Activated CD4-positive, alpha-beta memory T cell treated with anti-CD3 and anti-CD28 coated beads, Interleukin-2, amount 10 ng/mL, durations not matched to agents 7 days and 5 days (primary cell): ENCODE data around the gene SGSM2. TPM values are rescaled to one million over a fixed set of nuclear protein-coding genes. Genes with fewer than 3 reads are reported as not detected.
A peak's percentile ranks its signal among the peaks of the same experiment; 100 is the strongest.
"Not testable (repeated sequence)": the region's sequence is repeated elsewhere in the genome, so short reads cannot be mapped to it uniquely, and the experiment has no call there.

Source experiments
- CTCF ChIA-PET: fragments of 350-600 bp; sonication (Branson Sonifier 250); formaldehyde crosslinking; loops from one replicate; lab custom pipeline; 2021; ENCODE audit warnings: antibody characterized with exemption, inconsistent platforms; lab: Charles Lee
- POLR2A ChIA-PET: fragments of 350-600 bp; sonication (Branson Sonifier 250); formaldehyde crosslinking; loops from one replicate; lab custom pipeline; 2021; ENCODE audit warnings: antibody characterized with exemption; lab: Charles Lee
- DNase-seq: peaks from one replicate; pipeline ENCODE4 v3.0.0-alpha.2; 2020
- H3K27ac Mint-ChIP-seq: one replicate; pipeline ENCODE4 v1.8.0; 2021; ENCODE audit warnings: mild to moderate bottlenecking, mixed read lengths
- H3K27me3 Mint-ChIP-seq: one replicate; pipeline ENCODE4 v1.8.0; 2021; ENCODE audit warnings: mixed read lengths
- H3K36me3 Mint-ChIP-seq: one replicate; pipeline ENCODE4 v1.8.0; 2021; ENCODE audit warnings: low read depth, mixed read lengths
- H3K4me1 Mint-ChIP-seq: one replicate; pipeline ENCODE4 v1.8.0; 2021; ENCODE audit warnings: mixed read lengths
- H3K4me3 Mint-ChIP-seq: one replicate; pipeline ENCODE4 v1.8.0; 2021; ENCODE audit warnings: mild to moderate bottlenecking, mixed read lengths
- H3K9me3 Mint-ChIP-seq: one replicate; pipeline ENCODE4 v1.8.0; 2021; ENCODE audit warnings: mixed read lengths
- total RNA-seq, 2 experiments: library from RNA; stranded (reverse); gene quantifications; one replicate each; pipeline ENCODE4 v1.2.3, GENCODE V29; 2021

The SGSM2 gene
- total RNA-seq, 2 experiments from 2014 or later, result 45.4 to 49.4 TPM

- H3K4me3 Mint-ChIP-seq, result no peak overlapping the region
- peaks cover 4% of the 10 kb centered on the region for H3K36me3 Mint-ChIP-seq
- no peak for DNase-seq
- no peaks in the 10 kb centered on the region for H3K9me3 Mint-ChIP-seq
- no peaks in the 10 kb centered on the region for H3K27me3 Mint-ChIP-seq
- peaks cover 7% of the 10 kb centered on the region for H3K4me1 Mint-ChIP-seq
- no peak overlapping the region for H3K27ac Mint-ChIP-seq
- POLR2A ChIA-PET, result no interaction called here
- CTCF ChIA-PET, result no interaction called here
Measured at GRCh38 chr17:2312736-2313135, 24.6 kb upstream of the SGSM2 start.

DNA sequence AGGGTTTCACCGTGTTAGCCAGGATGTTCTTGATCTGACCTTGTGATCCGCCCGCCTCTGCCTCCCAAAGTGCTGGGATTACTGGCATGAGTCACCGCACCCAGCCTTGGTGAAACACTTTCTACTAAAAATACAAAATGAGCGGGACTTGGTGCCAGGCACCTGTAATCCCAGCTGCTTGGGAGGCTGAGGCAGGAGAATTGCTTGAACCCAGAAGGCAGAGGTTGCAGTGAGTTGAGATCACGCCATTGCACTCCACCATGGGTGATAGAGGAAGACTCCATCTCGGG, 20.4 kb upstream of the SGSM2 start:
- POLR2A ChIA-PET, H3K27me3 Mint-ChIP-seq, H3K9me3 Mint-ChIP-seq, H3K27ac Mint-ChIP-seq, DNase-seq, H3K4me1 Mint-ChIP-seq, H3K4me3 Mint-ChIP-seq: not testable (repeated sequence)
- peaks cover 19% of the 10 kb centered on the region for H3K36me3 Mint-ChIP-seq
- CTCF ChIA-PET, result interaction anchor here (0.7 kb wide), 1 partner anchor 34 kb away, joined by 5 read pairs; no protein-coding TSS in a partner anchor

- no peaks in the 10 kb centered on the region for H3K9me3 Mint-ChIP-seq
- H3K27me3 Mint-ChIP-seq, result no peaks in the 10 kb centered on the region
- ChIA-PET POLR2A (interaction anchor here (0.6 to 1.1 kb wide), 3 partner anchors 13 to 1727 kb away, joined by 3 to 5 read pairs (median 3); no protein-coding TSS in a partner anchor), CTCF (interaction anchor here (1.0 to 1.7 kb wide), 2 partner anchors 13 to 36 kb away, joined by 3 read pairs; no protein-coding TSS in a partner anchor)
- no peak for DNase-seq
- peaks cover 2% of the 10 kb centered on the region for H3K4me1 Mint-ChIP-seq
- peaks cover 25% of the 10 kb centered on the region for H3K36me3 Mint-ChIP-seq
- H3K4me3 Mint-ChIP-seq, result no peak overlapping the region
- H3K27ac Mint-ChIP-seq, result no peak overlapping the region
Measured at GRCh38 chr17:2317796-2318195, 19.5 kb upstream of the SGSM2 start.

- Mint-ChIP-seq H3K9me3 (no peaks in the 10 kb centered on the region), H3K27me3 (no peaks in the 10 kb centered on the region), H3K36me3 (peaks cover 37% of the 10 kb centered on the region), H3K4me3 (no peak overlapping the region), H3K27ac (no peak overlapping the region), H3K4me1 (peaks cover 2% of the 10 kb centered on the region)
- DNase-seq, result no peak
- CTCF ChIA-PET, result interaction anchor here (1.7 kb wide), 1 partner anchor 35 kb away, joined by 3 read pairs; no protein-coding TSS in a partner anchor
- POLR2A ChIA-PET, result no interaction called here
Measured at GRCh38 chr17:2319051-2319450, 18.2 kb upstream of the SGSM2 start.

DNA sequence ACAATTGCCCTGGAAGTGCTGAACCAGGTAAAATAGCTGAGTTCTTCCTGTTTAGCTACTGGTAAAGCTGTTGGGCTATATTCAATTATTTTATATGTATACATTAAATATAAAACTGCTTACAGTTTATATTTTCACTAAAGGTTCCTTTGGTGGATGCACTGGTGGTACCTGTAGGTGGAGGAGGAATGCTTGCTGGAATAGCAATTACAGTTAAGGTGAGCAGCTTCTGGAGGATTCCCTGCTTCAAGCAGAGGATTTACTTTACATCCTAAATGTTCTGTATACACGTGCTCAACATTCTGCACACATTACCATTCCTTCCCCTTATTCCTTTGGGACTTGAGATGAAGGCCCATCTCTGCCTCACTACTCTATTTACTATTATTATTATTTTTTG, 15.9 kb upstream of the SGSM2 start:
- DNase-seq, result no peak
- peaks cover 55% of the 10 kb centered on the region for H3K36me3 Mint-ChIP-seq
- no peaks in the 10 kb centered on the region for H3K27me3 Mint-ChIP-seq
- ChIA-PET POLR2A (interaction anchor here (1.1 kb wide), 1 partner anchor 11 kb away, joined by 3 read pairs; no protein-coding TSS in a partner anchor), CTCF (interaction anchor here (1.0 kb wide), 1 partner anchor 61 kb away, joined by 4 read pairs; no protein-coding TSS in a partner anchor)
- no peak overlapping the region for H3K27ac Mint-ChIP-seq
- H3K4me1 Mint-ChIP-seq, result peaks cover 2% of the 10 kb centered on the region
- no peak overlapping the region for H3K4me3 Mint-ChIP-seq
- H3K9me3 Mint-ChIP-seq, result no peaks in the 10 kb centered on the region

DNA sequence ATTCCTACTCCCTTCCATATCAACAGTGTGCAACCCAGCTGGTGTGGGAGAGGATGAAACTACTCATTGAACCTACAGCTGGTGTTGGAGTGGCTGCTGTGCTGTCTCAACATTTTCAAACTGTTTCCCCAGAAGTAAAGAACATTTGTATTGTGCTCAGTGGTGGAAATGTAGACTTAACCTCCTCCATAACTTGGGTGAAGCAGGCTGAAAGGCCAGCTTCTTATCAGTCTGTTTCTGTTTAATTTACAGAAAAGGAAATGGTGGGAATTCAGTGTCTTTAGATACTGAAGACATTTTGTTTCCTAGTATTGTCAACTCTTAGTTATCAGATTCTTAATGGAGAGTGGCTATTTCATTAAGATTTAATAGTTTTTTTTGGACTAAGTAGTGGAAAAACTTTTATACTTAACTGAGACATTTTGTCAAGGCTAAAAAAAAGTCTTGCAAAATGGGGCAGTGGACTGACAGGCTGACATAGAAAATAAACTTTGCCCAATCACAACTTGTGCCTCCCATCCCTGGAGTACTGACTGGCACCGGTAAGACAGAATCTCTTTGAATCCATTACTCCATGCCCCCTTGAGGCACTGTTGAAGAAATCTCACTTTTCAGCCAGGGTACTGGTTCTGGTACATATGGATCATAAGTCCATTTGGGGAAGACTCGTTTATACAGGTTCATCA, 13.5 kb upstream of the SGSM2 start:
- Mint-ChIP-seq H3K36me3 (peaks cover 60% of the 10 kb centered on the region), H3K4me3 (no peak overlapping the region), H3K9me3 (no peaks in the 10 kb centered on the region), H3K4me1 (peaks cover 2% of the 10 kb centered on the region), H3K27ac (no peak overlapping the region), H3K27me3 (no peaks in the 10 kb centered on the region)
- POLR2A ChIA-PET, result no interaction called here
- CTCF ChIA-PET, result no interaction called here
- DNase-seq, result no peak

- ChIA-PET POLR2A (interaction anchor here (0.8 to 1.9 kb wide), 3 partner anchors 14 to 28 kb away, joined by 3 to 6 read pairs (median 3); partner anchors contain the start of genes SMG6 and SRR), CTCF (interaction anchor here (1.0 to 1.4 kb wide), 3 partner anchors 14 to 51 kb away, joined by 3 to 5 read pairs (median 3); no protein-coding TSS in a partner anchor)
- Mint-ChIP-seq H3K27ac (no peak overlapping the region), H3K4me1 (peaks cover 7% of the 10 kb centered on the region), H3K9me3 (no peaks in the 10 kb centered on the region), H3K27me3 (no peaks in the 10 kb centered on the region), H3K4me3 (no peak overlapping the region), H3K36me3 (peaks cover 28% of the 10 kb centered on the region)
- no peak for DNase-seq
Measured at GRCh38 chr17:2331303-2331702, 6.0 kb upstream of the SGSM2 start.

- Mint-ChIP-seq H3K4me3 (peak overlapping the region; percentile 99), H3K27me3 (no peaks in the 10 kb centered on the region), H3K4me1 (peaks cover 9% of the 10 kb centered on the region), H3K36me3 (peaks cover 14% of the 10 kb centered on the region), H3K9me3 (no peaks in the 10 kb centered on the region), H3K27ac (peak overlapping the region; percentile 88)
- DNase-seq, result peak; percentile 25
- ChIA-PET POLR2A (interaction anchor here (0.6 to 4.5 kb wide), 30 partner anchors 9 to 619 kb away, joined by 3 to 38 read pairs (median 5); partner anchors contain the start of genes HIC1, METTL16, MNT and PAFAH1B1), CTCF (interaction anchor here (0.9 to 4.6 kb wide), 11 partner anchors 13 to 281 kb away, joined by 3 to 32 read pairs (median 5); partner anchors contain the start of genes HIC1, SMG6 and SRR)
Measured at GRCh38 chr17:2335726-2336214, 1.5 kb upstream of the SGSM2 start.

- peak; percentile 91 for DNase-seq
- H3K27ac Mint-ChIP-seq, result peak within 1 kb of the TSS; percentile 88
- CTCF ChIA-PET, result interaction anchor here (0.7 to 4.6 kb wide), 12 partner anchors 12 to 282 kb away, joined by 3 to 32 read pairs (median 4); partner anchors contain the start of genes HIC1, SMG6 and SRR
- no peaks in the 10 kb centered on the region for H3K27me3 Mint-ChIP-seq
- H3K36me3 Mint-ChIP-seq, result peaks cover 14% of the 10 kb centered on the region
- peaks cover 8% of the 10 kb centered on the region for H3K4me1 Mint-ChIP-seq
- H3K4me3 Mint-ChIP-seq, result peak within 1 kb of the TSS; percentile 99
- POLR2A ChIA-PET, result interaction anchor here (0.6 to 4.5 kb wide), 35 partner anchors 8 to 912 kb away, joined by 3 to 38 read pairs (median 4); partner anchors contain the start of genes HIC1, METTL16, MNT and PAFAH1B1
- H3K9me3 Mint-ChIP-seq, result no peaks in the 10 kb centered on the region
Measured at GRCh38 chr17:2336215-2336851, 968 bp upstream of the SGSM2 start, which contains the start of gene TSR1. Gene TSR1, minus strand, starts transcription at chr17:2336457. Its CDS starts 30 bp downstream, at chr17:2336427.

DNA sequence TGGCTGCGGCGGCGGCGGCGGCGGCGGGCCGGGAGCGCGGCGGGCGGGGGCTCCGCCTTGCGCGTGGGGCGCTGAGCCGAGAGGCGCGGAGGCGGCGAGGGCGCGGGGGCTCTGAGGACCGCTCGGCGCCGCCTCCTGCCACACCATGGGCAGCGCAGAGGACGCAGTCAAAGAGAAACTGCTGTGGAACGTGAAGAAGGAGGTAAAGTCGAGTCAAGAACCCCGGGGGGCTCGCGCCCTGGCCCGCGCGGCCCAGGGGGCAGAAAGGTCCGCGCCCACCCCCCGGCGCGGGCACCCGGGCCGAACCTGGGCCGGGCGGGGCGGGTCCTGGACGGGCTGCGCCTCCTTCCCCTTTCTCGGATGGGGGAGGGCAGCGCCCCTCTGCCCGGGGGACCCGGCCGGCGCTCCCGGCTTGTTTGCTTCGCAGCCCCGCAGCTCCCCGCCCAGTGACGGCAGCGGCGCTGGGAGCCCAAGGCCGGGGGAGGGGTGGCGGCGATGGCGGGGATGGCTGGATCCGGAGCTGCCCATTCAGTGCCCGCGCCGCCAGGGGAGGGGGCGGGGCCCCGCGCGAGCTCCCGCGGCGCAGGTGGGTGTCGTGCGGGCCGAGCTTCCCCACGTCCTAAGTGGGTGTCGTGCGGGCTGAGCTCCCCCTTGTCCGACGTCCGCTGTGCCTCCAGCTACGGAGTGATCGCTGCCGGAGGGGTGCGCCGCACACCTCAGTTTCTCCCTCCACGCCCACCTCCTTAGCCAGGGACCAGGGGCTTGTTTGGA, 428 bp downstream of the SGSM2 start:
- Mint-ChIP-seq H3K4me3 (peak overlapping the region; percentile 99), H3K9me3 (no peaks in the 10 kb centered on the region), H3K36me3 (peaks cover 18% of the 10 kb centered on the region), H3K27me3 (no peaks in the 10 kb centered on the region), H3K4me1 (peaks cover 8% of the 10 kb centered on the region), H3K27ac (peak overlapping the region; percentile 52)
- peak; percentile 61 for DNase-seq
- ChIA-PET POLR2A (interaction anchor here (1.2 to 4.5 kb wide), 11 partner anchors 15 to 283 kb away, joined by 3 to 38 read pairs (median 7); partner anchors contain the start of genes HIC1, MNT, SMG6 and SRR), CTCF (interaction anchor here (0.7 to 4.6 kb wide), 4 partner anchors 10 to 81 kb away, joined by 3 to 32 read pairs (median 3); no protein-coding TSS in a partner anchor)

DNA sequence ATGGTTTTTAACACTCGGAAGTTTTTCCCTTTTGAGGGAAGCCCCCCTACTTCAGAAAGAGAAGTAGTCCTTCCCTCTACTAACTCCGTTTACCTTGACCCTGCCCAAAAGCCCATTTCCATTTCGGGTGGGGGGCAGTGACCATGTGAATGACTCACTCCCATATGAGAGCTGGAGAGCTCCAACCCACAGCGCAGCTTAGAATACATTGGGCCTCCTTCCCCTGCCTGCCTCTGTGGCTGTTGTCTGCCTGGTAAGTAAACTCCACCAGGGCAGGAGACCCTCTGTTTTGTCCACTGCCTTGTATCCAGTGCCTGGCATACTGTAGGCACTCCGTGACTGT, 985 bp downstream of the SGSM2 start:
- H3K4me1 Mint-ChIP-seq, result peaks cover 9% of the 10 kb centered on the region
- DNase-seq, result no peak
- peaks cover 18% of the 10 kb centered on the region for H3K36me3 Mint-ChIP-seq
- H3K4me3 Mint-ChIP-seq, result peak overlapping the region; percentile 73
- ChIA-PET POLR2A (interaction anchor here (1.2 to 4.5 kb wide), 4 partner anchors 14 to 283 kb away, joined by 4 to 38 read pairs (median 15); partner anchors contain the start of genes HIC1, SMG6 and SRR), CTCF (interaction anchor here (0.9 to 4.6 kb wide), 4 partner anchors 10 to 81 kb away, joined by 3 to 32 read pairs (median 4); no protein-coding TSS in a partner anchor)
- H3K27me3 Mint-ChIP-seq, result no peaks in the 10 kb centered on the region
- no peaks in the 10 kb centered on the region for H3K9me3 Mint-ChIP-seq
- peak overlapping the region; percentile 52 for H3K27ac Mint-ChIP-seq

DNA sequence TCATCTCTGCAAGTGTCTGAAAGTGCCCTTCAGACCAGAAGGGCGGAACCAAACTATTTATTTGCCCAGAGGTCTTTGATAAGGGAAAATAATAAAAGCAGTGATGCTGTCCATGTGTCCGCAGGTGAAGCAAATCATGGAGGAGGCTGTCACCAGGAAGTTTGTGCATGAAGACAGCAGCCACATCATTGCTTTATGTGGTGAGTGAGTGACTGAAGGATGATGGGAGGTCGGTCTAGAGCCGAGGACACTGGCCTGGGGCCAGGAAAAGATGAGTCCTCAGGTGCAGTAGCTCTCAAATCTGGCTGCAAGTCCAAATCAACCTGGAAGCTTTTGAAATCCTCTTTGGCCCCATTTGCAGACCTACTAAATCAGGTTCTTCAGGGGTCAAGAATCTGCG, 6.1 kb downstream of the SGSM2 start:
- no peak overlapping the region for H3K4me3 Mint-ChIP-seq
- H3K36me3 Mint-ChIP-seq, result peaks cover 9% of the 10 kb centered on the region
- no peaks in the 10 kb centered on the region for H3K27me3 Mint-ChIP-seq
- POLR2A ChIA-PET, result interaction anchor here (1.3 kb wide), 1 partner anchor 10 kb away, joined by 3 read pairs; no protein-coding TSS in a partner anchor
- no peak overlapping the region for H3K27ac Mint-ChIP-seq
- H3K9me3 Mint-ChIP-seq, result no peaks in the 10 kb centered on the region
- peaks cover 9% of the 10 kb centered on the region for H3K4me1 Mint-ChIP-seq
- CTCF ChIA-PET, result no interaction called here
- DNase-seq, result no peak
